ENCODE measurements around the gene MMP15.
"Not testable (repeated sequence)": the region's sequence is repeated elsewhere in the genome, so short reads cannot be mapped to it uniquely, and the experiment has no call there.

- TF ChIP-seq CTCF, POLR2A (IDR thresholded peaks at IDR 0.05): not testable (repeated sequence)
Observed at GRCh38 chr16:57978070-57978465, 47.5 kb upstream of the MMP15 start.

All from lower leg skin (tissue), 3 donors.